Trophoblast cell (in vitro differentiated cells and primary cell): ENCODE measurements around the gene HERC2.

Source experiments
- DNase-seq, 2 donors: peaks; one replicate each; pipeline ENCODE4 v3.0.0-alpha.2; 2016
- H2AFZ ChIP-seq: 2 replicates; pipeline ENCODE4 v1.6.1; 2013; ENCODE audit warnings: low read length, moderate library complexity, mild to moderate bottlenecking; ENCODE audit not compliant: insufficient read depth, poor library complexity
- H2AK5ac ChIP-seq: 2 replicates; pipeline ENCODE4 v1.6.1; 2013; ENCODE audit warnings: mild to moderate bottlenecking, low read length
- H2BK120ac ChIP-seq: 2 replicates; pipeline ENCODE4 v1.6.1; 2013; ENCODE audit warnings: low read length, mild to moderate bottlenecking, moderate library complexity; ENCODE audit not compliant: insufficient read depth, poor library complexity
- H2BK12ac ChIP-seq: 2 replicates; pipeline ENCODE4 v1.6.1; 2013; ENCODE audit warnings: mild to moderate bottlenecking, low read length, moderate library complexity
- H2BK5ac ChIP-seq: 2 replicates; pipeline ENCODE4 v1.6.1; 2013; ENCODE audit warnings: low read length, low read depth, moderate library complexity, mild to moderate bottlenecking; ENCODE audit not compliant: poor library complexity
- H3K14ac ChIP-seq: 2 replicates; pipeline ENCODE4 v1.6.1; 2013; ENCODE audit warnings: mild to moderate bottlenecking, low read length
- H3K18ac ChIP-seq: 2 replicates; pipeline ENCODE4 v1.6.1; 2013; ENCODE audit warnings: mild to moderate bottlenecking, low read length
- H3K23ac ChIP-seq: 2 replicates; pipeline ENCODE4 v1.6.1; 2013; ENCODE audit warnings: low read length
- H3K27ac ChIP-seq: 2 replicates; pipeline ENCODE4 v1.5.1; 2013; ENCODE audit warnings: low read depth, mild to moderate bottlenecking, inconsistent platforms, low read length, moderate library complexity
- H3K27me3 ChIP-seq: 2 replicates; pipeline ENCODE4 v1.6.1; 2013; ENCODE audit warnings: inconsistent platforms, mild to moderate bottlenecking, low read length, moderate library complexity; ENCODE audit not compliant: insufficient read depth
- H3K36me3 ChIP-seq, 2 experiments: 1 replicate in 1 of 2; 2 replicates in 1 of 2; pipeline ENCODE4 v1.6.1; 2013; ENCODE audit warnings: low read length in 2 of 2, mild to moderate bottlenecking in 2 of 2, moderate library complexity in 1 of 2; ENCODE audit not compliant: insufficient read depth in 2 of 2, control insufficient read depth in 1 of 2
- H3K4ac ChIP-seq: 2 replicates; pipeline ENCODE4 v1.6.1; 2013; ENCODE audit warnings: low read depth, mild to moderate bottlenecking, low read length, moderate library complexity
- H3K4me1 ChIP-seq, 2 experiments: 1 replicate in 1 of 2; 2 replicates in 1 of 2; pipeline ENCODE4 v1.6.1; 2013; ENCODE audit warnings: low read length in 2 of 2, mild to moderate bottlenecking in 2 of 2, moderate library complexity in 1 of 2; ENCODE audit not compliant: insufficient read depth in 2 of 2, control insufficient read depth in 1 of 2
- H3K4me2 ChIP-seq: 2 replicates; pipeline ENCODE4 v1.6.1; 2013; ENCODE audit warnings: inconsistent platforms, mild to moderate bottlenecking, low read length, moderate library complexity
- H3K4me3 ChIP-seq: 2 replicates; pipeline ENCODE4 v1.5.1; 2013; ENCODE audit warnings: mild to moderate bottlenecking, low read depth, low read length, inconsistent platforms
- H3K79me1 ChIP-seq: one replicate; pipeline ENCODE4 v1.6.1; 2013; ENCODE audit warnings: low read length
- H3K79me2 ChIP-seq: 2 replicates; pipeline ENCODE4 v1.6.1; 2013; ENCODE audit warnings: low read length, mild to moderate bottlenecking; ENCODE audit not compliant: control insufficient read depth, insufficient read depth, poor library complexity
- H3K9ac ChIP-seq: 2 replicates; pipeline ENCODE4 v1.6.1; 2013; ENCODE audit warnings: mild to moderate bottlenecking, low read length
- H3K9me3 ChIP-seq: 2 replicates; pipeline ENCODE4 v1.6.1; 2013; ENCODE audit warnings: low read depth, mild to moderate bottlenecking, control low read depth, inconsistent platforms, low read length; ENCODE audit not compliant: insufficient read depth
- H4K12ac ChIP-seq: 2 replicates; pipeline ENCODE4 v1.6.1; 2013; ENCODE audit warnings: low read depth, mild to moderate bottlenecking, low read length, moderate library complexity
- H4K8ac ChIP-seq: 2 replicates; pipeline ENCODE4 v1.6.1; 2013; ENCODE audit warnings: low read depth, mild to moderate bottlenecking, low read length, moderate library complexity
- H4K91ac ChIP-seq: one replicate; pipeline ENCODE4 v1.6.1; 2013; ENCODE audit warnings: low read depth, mild to moderate bottlenecking, low read length, moderate library complexity
- WGBS: extraction: QIAGEN DNeasy Blood & Tissue Kit; methylation state at CpG from one replicate; pipeline ENCODE4 v1.1.7; 2013; ENCODE audit warnings: missing lambda C conversion rate; ENCODE audit not compliant: insufficient read length, insufficient coverage; ENCODE audit errors: extremely low coverage; 5-methylcytosine and 5-hydroxymethylcytosine counted together

The HERC2 gene

GRCh38 chr15:28131946-28132345 is 190.0 kb downstream of the HERC2 start:
- H3K36me3 ChIP-seq: peaks cover 37 to 39% of the 10 kb centered on the region in 2 experiments
- no peak overlapping the region for H3K4me3 ChIP-seq

GRCh38 chr15:28131400-28131799 is 190.6 kb downstream of the HERC2 start:
- peaks cover 38 to 40% of the 10 kb centered on the region in 2 experiments for H3K36me3 ChIP-seq
- no peak overlapping the region for H3K4me2 ChIP-seq
- no peak overlapping the region for H3K18ac ChIP-seq
- H3K27ac ChIP-seq: no peak overlapping the region
- no peak overlapping the region for H2BK120ac ChIP-seq
- no peak overlapping the region for H4K91ac ChIP-seq
- H3K79me2 ChIP-seq: no peaks in the 10 kb centered on the region
- H2AK5ac ChIP-seq: no peak overlapping the region
- no peak overlapping the region for H3K9ac ChIP-seq
- no peak overlapping the region for H4K8ac ChIP-seq
- no peaks in the 10 kb centered on the region for H3K79me1 ChIP-seq
- no peaks in the 10 kb centered on the region for H3K4me1 ChIP-seq
- no peak overlapping the region for H2BK12ac ChIP-seq
- H3K4ac ChIP-seq: no peak overlapping the region
- no peaks in the 10 kb centered on the region for H3K27me3 ChIP-seq
- no peak overlapping the region for H3K4me3 ChIP-seq
- H3K23ac ChIP-seq: no peak overlapping the region
- DNase-seq: no peak
- no peak overlapping the region for H3K14ac ChIP-seq
- H4K12ac ChIP-seq: no peak overlapping the region
- no peak overlapping the region for H2BK5ac ChIP-seq
- H3K9me3 ChIP-seq: no peaks in the 10 kb centered on the region
- no CpG with 5 or more reads among the region's 13 CpGs for WGBS
- no peak overlapping the region for H2AFZ ChIP-seq

More at GRCh38 chr15:28131946-28132345, 190.0 kb downstream of the HERC2 start:
- Histone ChIP-seq H3K23ac (no peak overlapping the region), H3K27me3 (no peaks in the 10 kb centered on the region), H2AK5ac (no peak overlapping the region), H4K8ac (no peak overlapping the region), H2BK12ac (no peak overlapping the region), H3K79me1 (no peaks in the 10 kb centered on the region), H4K91ac (no peak overlapping the region), H4K12ac (no peak overlapping the region), H3K4me1 (no peaks in the 10 kb centered on the region), H2AFZ (no peak overlapping the region), H3K27ac (no peak overlapping the region), H3K18ac (no peak overlapping the region), H3K9ac (no peak overlapping the region), H3K4me2 (no peak overlapping the region), H3K79me2 (no peaks in the 10 kb centered on the region), H2BK120ac (no peak overlapping the region), H3K9me3 (no peaks in the 10 kb centered on the region), H2BK5ac (no peak overlapping the region), H3K4ac (no peak overlapping the region), H3K14ac (no peak overlapping the region)
- no peak for DNase-seq
- no CpG with 5 or more reads among the region's 13 CpGs for WGBS

GRCh38 chr15:28130651-28131050 is 191.3 kb downstream of the HERC2 start:
- no peaks in the 10 kb centered on the region for H3K4me1 ChIP-seq
- H2BK120ac ChIP-seq: no peak overlapping the region
- DNase-seq: no peak
- no peak overlapping the region for H4K91ac ChIP-seq
- H3K4me3 ChIP-seq: no peak overlapping the region
- no peak overlapping the region for H2AFZ ChIP-seq
- peaks cover 38 to 41% of the 10 kb centered on the region in 2 experiments for H3K36me3 ChIP-seq
- no peaks in the 10 kb centered on the region for H3K9me3 ChIP-seq
- no peak overlapping the region for H4K12ac ChIP-seq
- H4K8ac ChIP-seq: no peak overlapping the region
- H3K79me2 ChIP-seq: no peaks in the 10 kb centered on the region
- no CpG with 5 or more reads among the region's 7 CpGs for WGBS
- no peak overlapping the region for H3K23ac ChIP-seq
- H3K18ac ChIP-seq: no peak overlapping the region
- H3K27ac ChIP-seq: no peak overlapping the region
- no peak overlapping the region for H3K9ac ChIP-seq
- no peak overlapping the region for H2AK5ac ChIP-seq
- H3K79me1 ChIP-seq: no peaks in the 10 kb centered on the region
- no peak overlapping the region for H3K4me2 ChIP-seq
- no peak overlapping the region for H3K14ac ChIP-seq
- no peak overlapping the region for H2BK5ac ChIP-seq
- no peaks in the 10 kb centered on the region for H3K27me3 ChIP-seq
- no peak overlapping the region for H2BK12ac ChIP-seq
- no peak overlapping the region for H3K4ac ChIP-seq

- Histone ChIP-seq H2BK12ac (no peak overlapping the region), H3K4ac (no peak overlapping the region), H3K4me3 (no peak overlapping the region), H3K79me1 (no peaks in the 10 kb centered on the region), H2AFZ (no peak overlapping the region), H3K14ac (no peak overlapping the region), H2BK120ac (no peak overlapping the region), H3K79me2 (no peaks in the 10 kb centered on the region), H3K9me3 (no peaks in the 10 kb centered on the region), H3K27ac (no peak overlapping the region), H4K8ac (no peak overlapping the region), H2BK5ac (no peak overlapping the region), H2AK5ac (no peak overlapping the region), H3K27me3 (no peaks in the 10 kb centered on the region), H4K12ac (no peak overlapping the region), H3K9ac (no peak overlapping the region), H3K4me1 (no peaks in the 10 kb centered on the region), H3K23ac (no peak overlapping the region), H3K36me3 (peaks cover 42 to 48% of the 10 kb centered on the region in 2 experiments), H3K18ac (no peak overlapping the region), H4K91ac (no peak overlapping the region), H3K4me2 (no peak overlapping the region)
- no CpG with 5 or more reads among the region's 9 CpGs for WGBS
- no peak for DNase-seq
Measured at GRCh38 chr15:28129231-28129848, 192.6 kb downstream of the HERC2 start.
